Measurements from ENCODE around the gene RMP24.

The RMP24 gene

GRCh38 chr18:35949903-35950627 lies 22.4 kb upstream of the RMP24 start (continued):
- peak; percentile 68 for TF ChIP-seq ZNF687 (CRISPR knock-in tag; IDR thresholded peaks at IDR 0.05)
- no peak for TF ChIP-seq TGIF2 (CRISPR knock-in tag; IDR thresholded peaks at IDR 0.05)
- 0 out of 4 replicates have a peak, but pooled peaks of 1 of the 2 experiments have one; percentile 23 for TF ChIP-seq KLF16 (CRISPR knock-in tag; IDR thresholded peaks at IDR 0.05)
- no peak for TF ChIP-seq ATF4 (CRISPR knock-in tag; IDR thresholded peaks at IDR 0.05)
- 0 out of 2 replicates have a peak, but pooled peaks have one; percentile 18 for TF ChIP-seq YEATS4 (CRISPR knock-in tag; IDR thresholded peaks at IDR 0.05; ENCODE audit: borderline replicate concordance)
- TF ChIP-seq IRX3 (CRISPR knock-in tag; IDR thresholded peaks at IDR 0.05; ENCODE audit: borderline replicate concordance, low read depth): no peak
- TF ChIP-seq KLF15 (CRISPR knock-in tag; IDR thresholded peaks at IDR 0.05; ENCODE audit: borderline replicate concordance): 0 out of 2 replicates have a peak, but pooled peaks have one; percentile 38
- no peak for TF ChIP-seq SCMH1 (CRISPR knock-in tag; IDR thresholded peaks at IDR 0.05; ENCODE audit: borderline replicate concordance)
- TF ChIP-seq ZBTB26 (CRISPR knock-in tag; IDR thresholded peaks at IDR 0.05; ENCODE audit: borderline replicate concordance): no peak
- no peak for TF ChIP-seq PTBP1 (IDR thresholded peaks at IDR 0.05; ENCODE audit: low read depth, low read length, poor library complexity, severe bottlenecking)
- TF ChIP-seq RELA (CRISPR knock-in tag; IDR thresholded peaks at IDR 0.05): no peak
- peak; percentile 56; the same call in 1 of the 2 replicates for TF ChIP-seq KDM5B (CRISPR knock-in tag; IDR thresholded peaks at IDR 0.05; ENCODE audit: borderline replicate concordance)
- TF ChIP-seq NFIB (CRISPR knock-in tag; IDR thresholded peaks at IDR 0.05; ENCODE audit: borderline replicate concordance): no peak
- TF ChIP-seq ZNF670 (CRISPR knock-in tag; IDR thresholded peaks at IDR 0.05; ENCODE audit: borderline replicate concordance): 0 out of 2 replicates have a peak, but pooled peaks have one; percentile 44
- TF ChIP-seq POLR2A (IDR thresholded peaks at IDR 0.05; ENCODE audit: insufficient read depth in 1 of 2, low read depth in 2 of 2, low read length in 2 of 2): no peak
